GM21423 (cell line): ENCODE data around the gene PCBP3.

Experiments used
- ATAC-seq: cut with Tn5 transposase; IDR thresholded peaks from one replicate; pipeline ENCODE4 v1.9.1; 2021; ENCODE audit warnings: mild to moderate bottlenecking, moderate library complexity; ENCODE audit not compliant: unreplicated experiment

PCBP3 gene

GRCh38 chr21:45747802-45748445 lies 104.4 kb downstream of the PCBP3 start:
- no peak for ATAC-seq

GRCh38 chr21:45748593-45748992 lies 105.1 kb downstream of the PCBP3 start:
- no peak for ATAC-seq

GRCh38 chr21:45749974-45750373 lies 106.4 kb downstream of the PCBP3 start:
- no peak for ATAC-seq

GRCh38 chr21:45750936-45751335 lies 107.4 kb downstream of the PCBP3 start:
- ATAC-seq, result no peak

- ATAC-seq, result no peak
Observed at GRCh38 chr21:45753445-45753844, 109.9 kb downstream of the PCBP3 start.

GRCh38 chr21:45756029-45756428 lies 112.5 kb downstream of the PCBP3 start:
- ATAC-seq, result no peak

GRCh38 chr21:45756669-45757068 lies 113.1 kb downstream of the PCBP3 start:
- no peak for ATAC-seq

- ATAC-seq, result no peak
Observed at GRCh38 chr21:45761704-45762103, 118.2 kb downstream of the PCBP3 start.

GRCh38 chr21:45763074-45763473 lies 119.5 kb downstream of the PCBP3 start:
- no peak for ATAC-seq

GRCh38 chr21:45763506-45763905 lies 120.0 kb downstream of the PCBP3 start:
- ATAC-seq, result no peak

- ATAC-seq, result no peak
Observed at GRCh38 chr21:45764792-45765191, 121.3 kb downstream of the PCBP3 start.

- ATAC-seq, result no peak
Observed at GRCh38 chr21:45765375-45765774, 121.8 kb downstream of the PCBP3 start.

- ATAC-seq, result no peak
Observed at GRCh38 chr21:45766055-45766454, 122.5 kb downstream of the PCBP3 start.

GRCh38 chr21:45766501-45766900 lies 123.0 kb downstream of the PCBP3 start:
- no peak for ATAC-seq

- ATAC-seq, result no peak
Observed at GRCh38 chr21:45767071-45768006, 123.8 kb downstream of the PCBP3 start.

GRCh38 chr21:45768011-45768739 lies 124.7 kb downstream of the PCBP3 start:
- no peak for ATAC-seq

GRCh38 chr21:45768740-45769048 lies 125.2 kb downstream of the PCBP3 start:
- ATAC-seq, result no peak

- no peak for ATAC-seq
Observed at GRCh38 chr21:45769294-45769693, 125.8 kb downstream of the PCBP3 start.

GRCh38 chr21:45769896-45770295 lies 126.4 kb downstream of the PCBP3 start:
- no peak for ATAC-seq

- ATAC-seq, result no peak
Observed at GRCh38 chr21:45772180-45772579, 128.7 kb downstream of the PCBP3 start.

- ATAC-seq, result no peak
Observed at GRCh38 chr21:45774291-45774690, 130.8 kb downstream of the PCBP3 start.

- no peak for ATAC-seq
Observed at GRCh38 chr21:45776971-45777370, 133.4 kb downstream of the PCBP3 start.
